Endothelial cell of umbilical vein (primary cell): Measurements from ENCODE around the gene HYAL3. TPM values are rescaled to one million over a fixed set of nuclear protein-coding genes. Genes with fewer than 3 reads are reported as not detected.

ENCODE experiments used
- BruUV-seq: library from RNA; stranded (reverse); fragments of 400-500 nt; replicated peaks from 2 replicates; lab custom pipeline; 2021; lab: Mats Ljungman, UMichigan
- CTCF ChIA-PET: fragments of 300-600, 350-600 bp; sonication (Branson Sonifier 250); formaldehyde crosslinking; loops from one replicate; lab custom pipeline; 2021; ENCODE audit warnings: antibody characterized with exemption, inconsistent platforms; lab: Charles Lee
- POLR2A ChIA-PET: fragments of 300-600, 350-600 bp; sonication (Branson Sonifier 250); formaldehyde crosslinking; loops from one replicate; lab custom pipeline; 2021; ENCODE audit warnings: antibody characterized with exemption, inconsistent platforms; lab: Charles Lee
- DNase-seq: peaks from one replicate; pipeline ENCODE4 v3.0.0-alpha.2; 2011; ENCODE audit warnings: low read depth, low spot score
- FAIRE-seq: peaks from 2 replicates; lab custom pipeline; 2011; peaks lifted over from hg19 to GRCh38; lab: Jason Lieb, UNC
- H2AFZ ChIP-seq: 2 replicates; pipeline ENCODE4 v1.6.0; 2012; ENCODE audit warnings: low read depth, low read length, control low read depth, inconsistent platforms
- H3K27ac ChIP-seq: 2 replicates; pipeline ENCODE4 v1.5.1; 2011; ENCODE audit warnings: low read depth, mild to moderate bottlenecking, control low read depth, low read length, moderate library complexity; ENCODE audit not compliant: insufficient read depth
- H3K27me3 ChIP-seq, 2 experiments: 2 replicates each; pipeline versions ENCODE4 v1.6.0 to v1.6.1; 2011; ENCODE audit warnings: low read length in 2 of 2, mixed read lengths in 1 of 2; ENCODE audit not compliant: control insufficient read depth in 2 of 2, insufficient read depth in 2 of 2
- H3K36me3 ChIP-seq, 2 experiments: 2 replicates in 1 of 2; 3 replicates in 1 of 2; pipeline ENCODE4 v1.5.1; 2011; ENCODE audit warnings: low read length in 2 of 2, mild to moderate bottlenecking in 1 of 2, moderate library complexity in 1 of 2; ENCODE audit not compliant: control insufficient read depth in 2 of 2, insufficient read depth in 2 of 2; ENCODE audit errors: extremely low read depth in 1 of 2
- H3K4me1 ChIP-seq: 3 replicates; pipeline ENCODE4 v1.5.1; 2011; ENCODE audit warnings: mild to moderate bottlenecking, low read length; ENCODE audit not compliant: control insufficient read depth, insufficient read depth; ENCODE audit errors: extremely low read depth
- H3K4me2 ChIP-seq: 2 replicates; pipeline ENCODE4 v1.6.1; 2011; ENCODE audit warnings: low read length, control low read depth, mixed read lengths; ENCODE audit not compliant: insufficient read depth
- H3K4me3 ChIP-seq, 3 experiments: fragments of 200-600 bp in 1 of 3; sonication (generic), shearing (Covaris generic) in 1 of 3; replicated peaks in 1 of 3; 2 replicates each; pipeline ENCODE4 v1.5.1; 2011 to 2016; ENCODE audit warnings: control low read depth in 3 of 3, low read length in 3 of 3, mild to moderate bottlenecking in 2 of 3, inconsistent platforms in 1 of 3, low read depth in 1 of 3, moderate library complexity in 1 of 3; ENCODE audit not compliant: insufficient read depth in 1 of 3
- H3K79me2 ChIP-seq: 2 replicates; pipeline ENCODE4 v1.6.0; 2012; ENCODE audit warnings: low read length, inconsistent platforms; ENCODE audit not compliant: control insufficient read depth, insufficient read depth
- H3K9ac ChIP-seq: replicated peaks from 2 replicates; pipeline ENCODE3; 2011; ENCODE audit warnings: low read length, control low read depth; ENCODE audit not compliant: insufficient read depth; ENCODE audit errors: extremely low read depth
- H3K9me1 ChIP-seq: replicated peaks from 3 replicates; pipeline ENCODE4 v1.6.0; 2011; ENCODE audit warnings: mild to moderate bottlenecking, low read length; ENCODE audit not compliant: control insufficient read depth, insufficient read depth; ENCODE audit errors: extremely low read depth
- H3K9me3 ChIP-seq: replicated peaks from 2 replicates; pipeline ENCODE4 v1.5.1; 2012; ENCODE audit warnings: low read length, inconsistent platforms; ENCODE audit not compliant: control insufficient read depth, insufficient read depth
- H4K20me1 ChIP-seq: replicated peaks from 2 replicates; pipeline ENCODE3; 2011; ENCODE audit warnings: mild to moderate bottlenecking, low read length; ENCODE audit not compliant: control insufficient read depth, insufficient read depth; ENCODE audit errors: extremely low read depth
- EZH2 ChIP-seq: IDR thresholded peaks from 2 replicates; pipeline ENCODE4 v1.6.1; 2012; ENCODE audit warnings: borderline replicate concordance, low read depth, mild to moderate bottlenecking, moderate library complexity, low read length, inconsistent platforms; ENCODE audit not compliant: severe bottlenecking
- FOS ChIP-seq: IDR thresholded peaks from 2 replicates; pipeline ENCODE4 v1.6.1; 2011; ENCODE audit warnings: mild to moderate bottlenecking, low read length, moderate library complexity, borderline replicate concordance; ENCODE audit not compliant: insufficient read depth
- GATA2 ChIP-seq: IDR thresholded peaks from 2 replicates; pipeline ENCODE4 v1.7.0; 2011; ENCODE audit warnings: low read depth, mild to moderate bottlenecking, moderate library complexity, mixed read lengths, low read length; ENCODE audit not compliant: insufficient read length, insufficient read depth
- JUN ChIP-seq: IDR thresholded peaks from 2 replicates; pipeline ENCODE4 v1.6.1; 2011; ENCODE audit warnings: borderline replicate concordance, low read depth; ENCODE audit not compliant: insufficient read length, insufficient read depth
- MYC ChIP-seq: IDR thresholded peaks from one replicate; pipeline ENCODE4 v1.6.1; 2011; ENCODE audit warnings: mild to moderate bottlenecking, low read depth, low read length
- POLR2A ChIP-seq: IDR thresholded peaks from 2 replicates; pipeline ENCODE4 v1.6.1; 2012; ENCODE audit warnings: low read depth, mild to moderate bottlenecking, control low read depth, low read length
- POLR2AphosphoS5 ChIP-seq: IDR thresholded peaks from 2 replicates; pipeline ENCODE4 v1.6.1; 2012; ENCODE audit warnings: low read depth, mild to moderate bottlenecking, control low read depth, low read length, moderate library complexity; ENCODE audit not compliant: insufficient read depth
- dilution Hi-C: fragments of 300-500 bp; cut with MboI; formaldehyde crosslinking; loops from one replicate; pipeline ENCODE4 v1.15.0; 2019; ENCODE audit warnings: low sequenced_read_pairs; ENCODE audit not compliant: extremely low pct_ligation_motif_present
- intact Hi-C: fragments of 100-400 bp; cut with micrococcal nuclease; formaldehyde crosslinking; loops from one replicate; pipeline ENCODE4 v1.10.0; 2022
- polyA plus RNA-seq, 4 experiments: library from polyadenylated mRNA; depleted of rRNA in 3 of 4; stranded (reverse) in 3 of 4; unstranded in 1 of 4; fragments of >200 nt; gene quantifications; 2 replicates each; pipeline versions ENCODE4 v1.2.1 to v1.2.3, GENCODE V29; 2011 to 2012; ENCODE audit warnings: missing spikeins in 1 of 4
- total RNA-seq: library from RNA; stranded (reverse); gene quantifications from 2 replicates; pipeline ENCODE4 v1.2.3, GENCODE V29; 2021
- TF ChIP-seq, protein P1 (sequence below), 2 donors: IDR thresholded peaks; 1 replicate in 1 of 2; 2 replicates in 1 of 2; pipeline ENCODE4 v1.5.1; 2011; ENCODE audit warnings: low read length in 2 of 2, mild to moderate bottlenecking in 2 of 2, moderate library complexity in 2 of 2, control low read depth in 1 of 2, inconsistent platforms in 1 of 2, low read depth in 1 of 2; ENCODE audit not compliant: insufficient read depth in 1 of 2; ENCODE audit errors: extremely low read depth in 1 of 2
- TF ChIP-seq, protein P2 (sequence below): IDR thresholded peaks from 2 replicates; pipeline ENCODE4 v1.6.1; 2011; ENCODE audit not compliant: insufficient read depth, insufficient read length

Gene HYAL3
- total and polyA plus RNA-seq, 2 donors (not counting 3 experiments of a cell fraction or from before 2014, with no cell fraction given) = 4.8 to 11.5 TPM

DNA sequence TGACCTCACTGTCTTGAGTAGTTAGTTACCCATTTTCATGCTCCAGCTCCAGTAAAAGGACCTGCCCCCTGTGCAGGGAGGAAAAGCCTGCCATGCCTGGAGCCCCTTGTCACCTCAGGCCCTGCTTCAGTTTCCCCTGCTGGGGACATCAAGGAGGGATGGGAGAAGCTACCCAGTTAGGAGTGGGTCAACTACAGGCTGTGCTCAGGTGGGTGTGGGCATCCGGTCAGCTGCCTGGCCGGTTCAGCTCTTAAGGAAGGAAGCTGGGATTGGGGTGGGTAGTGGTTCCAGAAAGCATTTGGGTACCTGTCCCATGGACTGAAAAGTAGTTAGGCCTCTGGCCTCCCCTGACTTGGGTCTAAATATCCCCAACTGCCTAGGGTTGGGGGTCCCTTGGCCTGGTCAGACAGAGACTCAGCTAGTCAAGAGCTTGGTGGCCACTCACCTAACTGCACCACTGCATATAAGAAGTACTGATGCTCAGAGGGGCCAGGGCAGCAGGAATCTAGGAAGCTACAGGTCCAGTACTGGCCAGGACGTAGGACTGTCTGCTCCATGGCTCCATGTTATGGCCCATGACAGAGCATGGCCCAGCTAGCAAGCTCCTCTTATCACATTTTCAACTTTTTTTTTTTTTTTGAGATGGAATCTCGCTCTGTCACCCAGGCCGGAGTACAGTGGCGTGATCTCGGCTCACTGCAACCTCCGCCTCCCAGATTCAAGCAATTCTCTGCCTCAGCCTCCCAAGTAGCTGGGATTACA is 19.8 kb downstream of the HYAL3 start:
- H3K9me1 ChIP-seq = no peaks in the 10 kb centered on the region
- H3K9ac ChIP-seq = no peak overlapping the region
- no peak for DNase-seq
- no peaks in the 10 kb centered on the region for H3K36me3 ChIP-seq
- CTCF ChIA-PET = interaction anchor here (0.7 to 2.2 kb wide), 9 partner anchors 10 to 85 kb away, joined by 3 to 9 read pairs (median 5); partner anchors contain the start of genes GNAI2 and IFRD2
- no peak overlapping the region for H3K4me3 ChIP-seq
- intact Hi-C loops (no loop called here), dilution Hi-C loops (no loop called here)
- H3K27me3 ChIP-seq = peaks cover 18 to 21% of the 10 kb centered on the region in 2 experiments
- H3K9me3 ChIP-seq = no peaks in the 10 kb centered on the region
- no peak overlapping the region for H3K27ac ChIP-seq
- H3K79me2 ChIP-seq = no peaks in the 10 kb centered on the region
- no peak overlapping the region for H3K4me2 ChIP-seq
- no peak for FAIRE-seq
- BruUV-seq = no TSS peak
- no peaks in the 10 kb centered on the region for H3K4me1 ChIP-seq
- no peak overlapping the region for H2AFZ ChIP-seq
- POLR2A ChIA-PET = no interaction called here
- H4K20me1 ChIP-seq = no peaks in the 10 kb centered on the region
- TF ChIP-seq GATA2 (no peak), JUN (no peak), FOS (no peak), POLR2AphosphoS5 (no peak), MYC (no peak), POLR2A (no peak), EZH2 (no peak)
- TF ChIP-seq, protein P1, sequence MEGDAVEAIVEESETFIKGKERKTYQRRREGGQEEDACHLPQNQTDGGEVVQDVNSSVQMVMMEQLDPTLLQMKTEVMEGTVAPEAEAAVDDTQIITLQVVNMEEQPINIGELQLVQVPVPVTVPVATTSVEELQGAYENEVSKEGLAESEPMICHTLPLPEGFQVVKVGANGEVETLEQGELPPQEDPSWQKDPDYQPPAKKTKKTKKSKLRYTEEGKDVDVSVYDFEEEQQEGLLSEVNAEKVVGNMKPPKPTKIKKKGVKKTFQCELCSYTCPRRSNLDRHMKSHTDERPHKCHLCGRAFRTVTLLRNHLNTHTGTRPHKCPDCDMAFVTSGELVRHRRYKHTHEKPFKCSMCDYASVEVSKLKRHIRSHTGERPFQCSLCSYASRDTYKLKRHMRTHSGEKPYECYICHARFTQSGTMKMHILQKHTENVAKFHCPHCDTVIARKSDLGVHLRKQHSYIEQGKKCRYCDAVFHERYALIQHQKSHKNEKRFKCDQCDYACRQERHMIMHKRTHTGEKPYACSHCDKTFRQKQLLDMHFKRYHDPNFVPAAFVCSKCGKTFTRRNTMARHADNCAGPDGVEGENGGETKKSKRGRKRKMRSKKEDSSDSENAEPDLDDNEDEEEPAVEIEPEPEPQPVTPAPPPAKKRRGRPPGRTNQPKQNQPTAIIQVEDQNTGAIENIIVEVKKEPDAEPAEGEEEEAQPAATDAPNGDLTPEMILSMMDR (IDR thresholded peaks at IDR 0.05; ENCODE audit: extremely low read depth in 1 of 2, insufficient read depth in 1 of 2, low read depth in 1 of 2, low read length in 2 of 2) = no peak
- TF ChIP-seq, protein P2, sequence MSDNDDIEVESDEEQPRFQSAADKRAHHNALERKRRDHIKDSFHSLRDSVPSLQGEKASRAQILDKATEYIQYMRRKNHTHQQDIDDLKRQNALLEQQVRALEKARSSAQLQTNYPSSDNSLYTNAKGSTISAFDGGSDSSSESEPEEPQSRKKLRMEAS = no peak
